Stomach (tissue), 4 donors: Measurements from ENCODE around the gene TRPM3.

Source experiments
- EP300 ChIP-seq: sonication (generic); formaldehyde crosslinking; IDR thresholded peaks from one replicate; pipeline ENCODE4 v1.6.1; 2017; ENCODE audit warnings: antibody characterized with exemption
- POLR2A ChIP-seq, 4 donors: fragments of 450-650 bp; IDR thresholded peaks; one replicate each; pipeline ENCODE4 v1.6.1; 2016; ENCODE audit warnings: antibody characterized with exemption in 4 of 4, control low read depth in 2 of 4, mild to moderate bottlenecking in 1 of 4, moderate library complexity in 1 of 4
- POLR2AphosphoS5 ChIP-seq, 3 donors: sonication (generic); formaldehyde crosslinking; IDR thresholded peaks; one replicate each; pipeline ENCODE4 v1.6.1; 2016; ENCODE audit warnings: antibody characterized with exemption in 3 of 3
- TF ChIP-seq, protein P1 (sequence below), 7 experiments: fragments of 450-650 bp in 4 of 7; fragments of 200-600 bp in 3 of 7; sonication (generic) in 3 of 7; IDR thresholded peaks; one replicate each; pipeline ENCODE4 v1.5.1; 2016 to 2019; ENCODE audit warnings: antibody characterized with exemption in 7 of 7, control low read depth in 2 of 7, mild to moderate bottlenecking in 1 of 7

DNA sequence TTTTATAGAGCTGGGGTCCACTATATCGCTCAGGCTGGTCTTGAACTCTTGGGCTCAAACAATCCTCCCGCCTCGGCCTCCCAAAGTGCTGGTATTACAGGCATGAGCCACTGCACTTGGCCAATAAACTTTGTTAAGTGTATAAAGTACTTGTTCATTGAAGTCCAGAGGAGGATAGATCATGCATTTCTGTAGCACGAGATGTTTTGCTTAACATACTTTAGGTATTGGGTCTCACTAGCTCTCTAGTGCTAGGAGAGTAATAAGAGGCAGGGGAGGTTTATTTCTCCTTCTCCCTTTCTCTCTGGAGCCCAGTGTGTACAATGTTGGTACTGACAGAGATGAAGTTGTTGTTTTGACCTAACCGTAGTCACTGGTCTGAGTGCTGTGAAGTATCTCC, 581.4 kb downstream of the TRPM3 start:
- TF ChIP-seq POLR2AphosphoS5 (IDR thresholded peaks at IDR 0.05): no peak
- TF ChIP-seq, protein P1, sequence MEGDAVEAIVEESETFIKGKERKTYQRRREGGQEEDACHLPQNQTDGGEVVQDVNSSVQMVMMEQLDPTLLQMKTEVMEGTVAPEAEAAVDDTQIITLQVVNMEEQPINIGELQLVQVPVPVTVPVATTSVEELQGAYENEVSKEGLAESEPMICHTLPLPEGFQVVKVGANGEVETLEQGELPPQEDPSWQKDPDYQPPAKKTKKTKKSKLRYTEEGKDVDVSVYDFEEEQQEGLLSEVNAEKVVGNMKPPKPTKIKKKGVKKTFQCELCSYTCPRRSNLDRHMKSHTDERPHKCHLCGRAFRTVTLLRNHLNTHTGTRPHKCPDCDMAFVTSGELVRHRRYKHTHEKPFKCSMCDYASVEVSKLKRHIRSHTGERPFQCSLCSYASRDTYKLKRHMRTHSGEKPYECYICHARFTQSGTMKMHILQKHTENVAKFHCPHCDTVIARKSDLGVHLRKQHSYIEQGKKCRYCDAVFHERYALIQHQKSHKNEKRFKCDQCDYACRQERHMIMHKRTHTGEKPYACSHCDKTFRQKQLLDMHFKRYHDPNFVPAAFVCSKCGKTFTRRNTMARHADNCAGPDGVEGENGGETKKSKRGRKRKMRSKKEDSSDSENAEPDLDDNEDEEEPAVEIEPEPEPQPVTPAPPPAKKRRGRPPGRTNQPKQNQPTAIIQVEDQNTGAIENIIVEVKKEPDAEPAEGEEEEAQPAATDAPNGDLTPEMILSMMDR (IDR thresholded peaks at IDR 0.05): no peak
- TF ChIP-seq POLR2A (IDR thresholded peaks at IDR 0.05): no peak
- TF ChIP-seq EP300: no peak
